Activated T-cell treated with anti-CD3 and anti-CD28 coated beads, Interleukin-2, amount 50 U/mL, for 4 hours (primary cell): ENCODE data around the gene NPEPL1. TPM values are rescaled to one million over a fixed set of nuclear protein-coding genes. Genes with fewer than 3 reads are reported as not detected.

Source experiments
- ATAC-seq, 2 donors: fragments of 200-7000 bp; cut with Tn5 transposase; one replicate each; pipeline ENCODE4 v1.10.0; 2021
- DNase-seq: peaks from one replicate; pipeline ENCODE4 v3.0.0-alpha.2; 2020
- H3K27me3 Mint-ChIP-seq: one replicate; pipeline ENCODE4 v1.8.0; 2021; ENCODE audit warnings: low read depth, mixed read lengths
- H3K36me3 Mint-ChIP-seq: one replicate; pipeline ENCODE4 v1.8.0; 2022; ENCODE audit warnings: mixed read lengths; ENCODE audit not compliant: insufficient read depth
- H3K4me1 Mint-ChIP-seq: one replicate; pipeline ENCODE4 v1.8.0; 2021; ENCODE audit warnings: low read depth, mixed read lengths
- H3K4me3 Mint-ChIP-seq: one replicate; pipeline ENCODE4 v1.8.0; 2021; ENCODE audit warnings: mild to moderate bottlenecking, moderate library complexity, mixed read lengths
- H3K9me3 Mint-ChIP-seq: one replicate; pipeline ENCODE4 v1.8.0; 2021; ENCODE audit warnings: mixed read lengths
- total RNA-seq, 3 donors: library from RNA; stranded (reverse); gene quantifications; one replicate each; pipeline ENCODE4 v1.2.1, GENCODE V29; 2021

NPEPL1 gene
- total RNA-seq, 3 donors from 2014 or later: 11.5 to 17.2 (median 16.4) TPM

GRCh38 chr20:58697867-58698703 lies 5.5 kb downstream of the NPEPL1 start:
- H3K27me3 Mint-ChIP-seq: no peaks in the 10 kb centered on the region
- no peak overlapping the region for H3K4me3 Mint-ChIP-seq
- ATAC-seq: no peak
- no peak for DNase-seq
- H3K36me3 Mint-ChIP-seq: peaks cover 26% of the 10 kb centered on the region
- H3K9me3 Mint-ChIP-seq: no peaks in the 10 kb centered on the region
- peaks cover 11% of the 10 kb centered on the region for H3K4me1 Mint-ChIP-seq

GRCh38 chr20:58698741-58699622 lies 6.4 kb downstream of the NPEPL1 start:
- Mint-ChIP-seq H3K36me3 (peaks cover 27% of the 10 kb centered on the region), H3K27me3 (no peaks in the 10 kb centered on the region), H3K9me3 (no peaks in the 10 kb centered on the region), H3K4me1 (peaks cover 5% of the 10 kb centered on the region), H3K4me3 (no peak overlapping the region)
- DNase-seq (no peak), ATAC-seq (no peak)

- Mint-ChIP-seq H3K4me1 (no peaks in the 10 kb centered on the region), H3K9me3 (no peaks in the 10 kb centered on the region), H3K36me3 (peaks cover 29% of the 10 kb centered on the region), H3K4me3 (no peak overlapping the region), H3K27me3 (no peaks in the 10 kb centered on the region)
- no peak for ATAC-seq
- DNase-seq: no peak
Observed at GRCh38 chr20:58699623-58700107, 7.1 kb downstream of the NPEPL1 start.

GRCh38 chr20:58700121-58700821 lies 7.7 kb downstream of the NPEPL1 start:
- H3K9me3 Mint-ChIP-seq: no peaks in the 10 kb centered on the region
- DNase-seq (no peak), ATAC-seq (peak in 1 of 2 donors; percentile 38)
- H3K36me3 Mint-ChIP-seq: peaks cover 31% of the 10 kb centered on the region
- no peak overlapping the region for H3K4me3 Mint-ChIP-seq
- no peaks in the 10 kb centered on the region for H3K27me3 Mint-ChIP-seq
- no peaks in the 10 kb centered on the region for H3K4me1 Mint-ChIP-seq

- Mint-ChIP-seq H3K4me3 (no peak overlapping the region), H3K27me3 (no peaks in the 10 kb centered on the region), H3K4me1 (no peaks in the 10 kb centered on the region), H3K9me3 (no peaks in the 10 kb centered on the region), H3K36me3 (peaks cover 31% of the 10 kb centered on the region)
- DNase-seq (no peak), ATAC-seq (no peak)
Observed at GRCh38 chr20:58700823-58701222, 8.2 kb downstream of the NPEPL1 start.

GRCh38 chr20:58701431-58702160 lies 9.0 kb downstream of the NPEPL1 start:
- Mint-ChIP-seq H3K4me3 (no peak overlapping the region), H3K4me1 (no peaks in the 10 kb centered on the region), H3K9me3 (no peaks in the 10 kb centered on the region), H3K27me3 (no peaks in the 10 kb centered on the region), H3K36me3 (peaks cover 31% of the 10 kb centered on the region)
- no peak for ATAC-seq
- DNase-seq: no peak

- no peak for ATAC-seq
- Mint-ChIP-seq H3K9me3 (no peaks in the 10 kb centered on the region), H3K27me3 (no peaks in the 10 kb centered on the region), H3K4me3 (no peak overlapping the region), H3K4me1 (no peaks in the 10 kb centered on the region), H3K36me3 (peaks cover 31% of the 10 kb centered on the region)
- DNase-seq: no peak
Observed at GRCh38 chr20:58702161-58702510, 9.5 kb downstream of the NPEPL1 start.

GRCh38 chr20:58702859-58703648 lies 10.5 kb downstream of the NPEPL1 start:
- H3K27me3 Mint-ChIP-seq: no peaks in the 10 kb centered on the region
- peaks cover 24% of the 10 kb centered on the region for H3K36me3 Mint-ChIP-seq
- no peaks in the 10 kb centered on the region for H3K9me3 Mint-ChIP-seq
- ATAC-seq: no peak
- H3K4me1 Mint-ChIP-seq: no peaks in the 10 kb centered on the region
- H3K4me3 Mint-ChIP-seq: no peak overlapping the region
- DNase-seq: no peak

- Mint-ChIP-seq H3K4me1 (no peaks in the 10 kb centered on the region), H3K9me3 (no peaks in the 10 kb centered on the region), H3K4me3 (no peak overlapping the region), H3K27me3 (no peaks in the 10 kb centered on the region), H3K36me3 (peaks cover 22% of the 10 kb centered on the region)
- DNase-seq (no peak), ATAC-seq (no peak)
Observed at GRCh38 chr20:58703765-58704371, 11.3 kb downstream of the NPEPL1 start.

- Mint-ChIP-seq H3K4me3 (no peak overlapping the region), H3K4me1 (no peaks in the 10 kb centered on the region), H3K9me3 (no peaks in the 10 kb centered on the region), H3K27me3 (no peaks in the 10 kb centered on the region), H3K36me3 (peaks cover 16% of the 10 kb centered on the region)
- DNase-seq (no peak), ATAC-seq (no peak)
Observed at GRCh38 chr20:58705208-58705926, 12.8 kb downstream of the NPEPL1 start.

- Mint-ChIP-seq H3K9me3 (no peaks in the 10 kb centered on the region), H3K36me3 (peaks cover 14% of the 10 kb centered on the region), H3K4me3 (no peak overlapping the region), H3K4me1 (no peaks in the 10 kb centered on the region), H3K27me3 (no peaks in the 10 kb centered on the region)
- ATAC-seq: no peak
- no peak for DNase-seq
Observed at GRCh38 chr20:58706150-58706892, 13.7 kb downstream of the NPEPL1 start.
